ENCODE data around the gene CRYBA4.

CRYBA4 gene

DNA sequence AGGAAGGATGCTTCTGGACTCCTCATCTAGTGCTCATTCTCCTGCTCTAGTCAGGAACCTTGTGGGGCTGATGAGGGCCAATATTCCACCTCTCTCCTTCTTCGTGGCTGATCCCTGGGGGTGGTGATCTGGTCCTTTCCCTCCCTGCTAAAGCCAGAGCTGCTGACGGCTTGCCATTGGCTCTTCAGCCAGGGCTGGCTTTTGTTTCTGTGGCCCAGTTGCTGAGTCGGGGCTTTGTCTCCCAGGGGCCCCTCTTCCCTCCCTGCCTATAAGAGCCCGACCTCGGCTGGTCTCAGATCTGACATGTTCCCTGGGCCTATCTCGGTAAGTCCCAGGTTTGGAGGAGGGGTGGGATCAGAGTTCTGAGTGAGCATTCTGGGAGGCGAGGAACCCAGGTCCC lies at the start of gene CRYBA4:
Gene CRYBA4 (plus strand): TSS at position 301 of the 400 bp plus-strand sequence. CDS start 634 bp downstream, outside the sequence.
- DNase-seq = no peak

DNA sequence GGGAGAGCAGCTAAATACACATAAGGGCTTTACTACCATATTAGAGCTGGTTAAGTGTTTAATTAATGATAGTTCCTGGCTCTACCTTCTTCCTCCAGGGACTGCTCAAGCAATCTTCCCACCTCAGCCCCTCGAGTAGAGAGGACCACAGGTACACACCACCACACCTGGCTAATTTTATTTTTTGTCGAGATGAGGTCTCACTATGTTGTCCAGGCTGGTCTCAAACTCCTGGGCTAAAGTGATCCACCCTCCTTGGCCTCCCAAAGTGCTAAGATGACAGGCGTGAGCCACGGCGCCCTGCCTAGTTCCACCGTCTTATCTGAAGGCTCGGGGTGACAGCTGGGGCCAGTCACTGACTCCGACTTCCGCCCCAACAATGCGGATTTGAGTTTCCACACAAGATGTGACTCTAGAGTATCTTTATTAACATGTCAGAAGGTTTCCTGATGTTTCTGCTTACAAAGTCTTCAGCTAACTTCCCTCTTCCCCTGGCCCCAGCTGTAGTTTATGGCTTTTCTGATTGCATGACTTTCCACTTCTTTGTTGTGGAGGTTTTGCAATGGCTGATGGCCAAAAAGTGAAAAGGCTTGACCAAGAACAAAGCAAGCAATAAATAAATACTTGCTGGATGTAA lies 48.6 kb upstream of the CRYBA4 start:
- DNase-seq = peak; percentile 24

DNA sequence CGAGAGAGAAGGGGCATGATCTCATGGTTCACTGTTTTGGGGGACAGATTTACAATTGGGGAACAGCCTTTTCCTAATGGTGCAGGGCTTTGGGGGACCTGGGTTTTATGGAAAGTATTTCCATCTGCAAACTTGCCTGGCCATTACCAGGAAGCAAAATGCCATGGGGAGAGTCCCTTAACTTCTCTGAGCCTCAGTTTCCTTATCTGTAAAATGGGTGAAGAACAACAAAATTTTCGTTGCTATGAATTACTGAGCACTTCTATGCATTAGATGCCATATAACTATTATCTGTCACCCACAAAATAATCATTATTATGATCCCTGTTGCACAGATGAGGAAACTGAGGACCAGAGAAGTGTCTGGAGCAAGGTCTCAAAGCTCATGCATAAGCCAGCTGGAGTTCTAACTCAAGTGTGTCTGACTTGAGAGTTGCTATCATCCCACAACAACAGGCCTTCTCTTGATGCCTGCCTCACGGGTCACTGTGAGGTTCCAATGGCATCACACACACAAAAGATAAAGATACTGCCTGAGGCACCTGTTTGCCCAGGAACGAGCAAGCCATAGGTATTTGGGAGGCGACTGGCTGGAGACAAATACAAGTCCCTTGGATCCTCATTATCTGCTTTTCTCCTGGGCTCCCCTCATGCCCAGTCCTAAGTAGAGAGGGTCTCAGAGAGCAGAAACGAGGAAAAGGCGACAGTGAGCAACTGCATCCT lies 47.6 kb upstream of the CRYBA4 start:
- no peak for DNase-seq

DNA sequence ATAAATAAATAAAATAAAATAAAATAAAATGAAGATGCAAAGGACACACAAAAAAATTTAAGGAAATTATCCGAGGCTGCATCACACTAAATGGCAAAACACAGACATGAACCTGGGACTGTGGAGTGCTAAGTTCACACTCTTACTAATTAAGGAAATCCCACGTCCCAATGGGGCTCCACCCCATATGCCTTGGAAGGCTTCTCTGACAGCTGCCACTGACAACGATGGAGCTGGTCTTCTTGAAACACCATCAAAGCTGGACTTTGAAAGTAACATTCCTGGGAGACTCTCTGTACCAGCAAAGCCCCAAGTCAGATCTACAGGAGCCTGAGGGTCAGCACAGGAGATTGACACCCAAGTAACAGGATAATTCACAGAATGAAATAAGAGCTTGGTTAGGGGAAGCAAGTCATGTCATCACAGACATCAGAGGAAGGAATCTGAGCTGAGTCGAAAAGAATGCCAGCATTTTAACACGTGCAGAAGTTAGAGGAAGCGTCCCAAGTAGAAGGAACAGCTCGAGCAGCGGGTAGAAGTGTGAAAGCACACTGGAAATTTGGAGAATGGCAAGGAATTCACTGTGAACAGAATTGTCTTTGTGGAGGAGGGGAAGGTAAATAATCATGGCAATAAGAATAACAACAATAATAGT lies 45.6 kb upstream of the CRYBA4 start:
- no peak for DNase-seq

DNA sequence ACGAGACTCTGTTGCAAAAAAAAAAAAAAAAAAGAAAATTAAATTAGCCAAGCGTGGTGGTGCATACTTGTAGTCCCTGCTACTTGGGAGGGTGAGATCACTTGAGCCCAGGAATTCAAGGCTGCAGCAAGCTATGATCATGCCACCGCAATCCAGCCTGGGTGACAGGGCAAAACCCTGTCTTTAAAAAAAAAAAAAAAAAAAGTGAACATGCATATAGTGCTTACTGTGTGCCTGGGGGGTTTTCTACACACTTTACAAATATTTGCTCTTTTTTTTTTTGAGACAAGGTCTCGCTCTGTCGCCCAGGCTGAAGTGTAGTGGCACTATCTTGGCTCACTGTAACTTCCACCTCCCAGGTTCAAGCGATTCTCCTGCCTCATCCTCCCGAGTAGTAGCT lies 44.7 kb upstream of the CRYBA4 start:
- DNase-seq = no peak

DNA sequence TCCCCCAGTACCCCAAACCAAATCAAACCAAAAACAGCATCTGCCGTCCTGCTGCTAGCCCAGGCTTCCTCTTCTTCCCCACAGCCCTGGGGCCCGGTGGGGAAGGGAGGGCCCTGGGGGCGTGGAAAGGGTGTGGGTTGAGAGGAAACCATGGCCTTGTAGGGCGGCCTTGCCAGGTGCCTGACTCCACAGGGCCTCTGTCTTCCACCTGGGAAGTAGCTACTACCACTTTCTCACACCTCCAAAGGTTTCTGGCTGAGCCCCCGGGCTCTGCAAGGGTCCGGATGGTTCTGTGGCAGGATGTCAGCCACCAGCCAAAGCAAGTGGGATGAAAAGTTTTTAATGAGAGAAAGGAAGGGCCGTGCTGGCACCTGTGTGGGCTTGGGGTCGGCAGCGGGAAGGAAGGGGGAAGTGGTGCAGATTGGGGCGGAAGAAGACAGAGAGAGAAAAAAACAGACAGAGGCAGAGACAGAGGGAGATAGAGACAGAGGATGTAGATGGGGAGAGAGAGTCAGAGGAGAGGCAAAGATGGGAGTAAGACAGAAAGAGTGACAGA lies 42.4 kb upstream of the CRYBA4 start:
- DNase-seq = peak; percentile 73

DNA sequence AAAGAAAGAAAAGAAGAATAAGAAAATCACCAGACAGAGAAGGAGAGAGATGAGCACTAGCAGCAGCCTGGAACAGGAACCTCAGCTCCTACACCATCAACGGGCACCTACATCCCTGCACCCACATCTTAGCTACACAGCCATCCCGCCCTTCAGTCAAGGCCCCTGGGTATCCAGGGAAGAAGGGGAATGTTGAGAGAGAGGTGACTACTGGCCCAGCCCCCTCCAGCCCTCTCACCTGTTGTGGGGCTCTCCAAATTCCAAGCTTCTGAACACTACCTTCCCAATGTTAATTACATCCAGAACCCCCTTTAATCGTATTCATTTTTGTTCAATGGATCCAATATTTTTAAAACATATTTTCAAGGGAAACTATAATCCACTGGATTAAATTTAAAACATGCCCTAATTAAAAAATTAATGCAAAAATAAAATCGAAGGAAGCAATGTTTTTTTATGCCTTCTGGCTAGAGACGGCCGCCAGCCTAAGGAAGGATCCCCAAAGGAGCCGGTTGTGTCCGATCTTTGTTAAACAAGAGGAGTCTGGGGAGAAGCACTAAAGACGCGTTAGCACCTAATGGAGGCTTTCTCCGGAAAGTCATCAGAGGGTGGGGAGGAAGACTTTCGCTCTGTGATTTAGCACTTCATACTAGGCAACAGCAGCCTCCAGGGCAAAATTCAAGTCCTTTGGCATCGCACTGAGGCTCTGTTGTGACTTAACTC lies 41.4 kb upstream of the CRYBA4 start:
- DNase-seq = no peak

DNA sequence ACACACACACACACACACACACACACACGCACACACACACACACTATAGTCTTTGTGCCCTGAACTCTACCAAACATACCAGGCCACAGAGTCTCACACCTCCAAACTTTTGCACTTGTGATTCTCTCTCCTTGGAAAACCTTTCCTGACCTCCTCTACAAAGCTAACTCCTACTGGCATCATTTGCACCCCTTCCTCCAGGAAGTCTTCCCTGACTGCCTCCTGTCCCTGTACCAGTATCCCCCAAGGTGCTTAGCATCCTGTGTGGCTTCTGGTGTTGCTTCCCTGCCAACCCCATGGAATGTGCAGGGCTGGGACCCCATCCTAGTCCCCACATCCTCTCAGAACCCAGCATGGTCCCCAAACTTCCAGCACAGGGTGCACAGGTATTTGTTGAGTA lies 40.7 kb upstream of the CRYBA4 start:
- no peak for DNase-seq

DNA sequence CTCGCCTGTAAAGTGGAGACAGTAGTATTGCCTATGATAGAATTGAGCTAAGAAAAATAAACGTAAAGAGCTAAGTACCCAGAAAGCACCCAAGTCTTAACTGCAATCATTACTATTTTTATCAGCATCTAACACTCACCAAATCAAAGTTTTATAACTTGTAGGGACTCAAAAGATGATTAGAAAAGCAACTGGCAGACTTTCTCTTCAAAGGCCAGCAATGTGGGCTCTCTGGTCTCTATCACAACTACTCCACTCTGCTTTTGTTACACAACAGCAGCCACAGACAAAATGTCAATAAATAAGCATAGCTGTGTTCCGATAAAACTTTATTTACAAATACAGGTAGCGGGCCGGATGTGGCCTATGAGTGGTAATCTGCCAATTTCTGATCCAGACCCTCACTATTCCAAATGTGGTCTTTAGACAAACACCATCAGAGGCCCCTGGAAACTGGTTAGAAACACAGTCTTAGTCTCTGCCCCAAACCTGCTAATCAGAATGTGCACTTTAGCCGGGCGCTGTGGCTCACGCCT lies 40.1 kb upstream of the CRYBA4 start:
- no peak for DNase-seq

DNA sequence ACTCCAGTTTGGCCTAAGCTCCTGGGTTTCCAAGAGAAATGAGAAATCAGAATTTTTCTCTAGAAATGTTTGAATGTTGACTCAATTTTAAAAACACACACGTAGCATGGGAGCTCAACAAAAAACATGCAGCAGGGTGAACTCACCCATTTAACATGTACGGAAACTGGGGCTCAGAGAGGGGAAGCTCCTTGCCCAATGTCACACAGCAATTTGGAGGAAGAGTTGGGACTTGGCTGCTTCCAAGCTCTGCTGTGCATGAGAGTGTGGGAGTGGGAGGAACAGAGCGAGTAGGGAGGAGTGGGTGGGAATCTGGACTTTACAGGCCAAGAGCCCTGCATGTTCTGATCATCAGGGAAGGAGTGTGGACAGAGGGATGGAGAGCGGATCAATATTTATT lies 37.8 kb upstream of the CRYBA4 start:
- DNase-seq = no peak

DNA sequence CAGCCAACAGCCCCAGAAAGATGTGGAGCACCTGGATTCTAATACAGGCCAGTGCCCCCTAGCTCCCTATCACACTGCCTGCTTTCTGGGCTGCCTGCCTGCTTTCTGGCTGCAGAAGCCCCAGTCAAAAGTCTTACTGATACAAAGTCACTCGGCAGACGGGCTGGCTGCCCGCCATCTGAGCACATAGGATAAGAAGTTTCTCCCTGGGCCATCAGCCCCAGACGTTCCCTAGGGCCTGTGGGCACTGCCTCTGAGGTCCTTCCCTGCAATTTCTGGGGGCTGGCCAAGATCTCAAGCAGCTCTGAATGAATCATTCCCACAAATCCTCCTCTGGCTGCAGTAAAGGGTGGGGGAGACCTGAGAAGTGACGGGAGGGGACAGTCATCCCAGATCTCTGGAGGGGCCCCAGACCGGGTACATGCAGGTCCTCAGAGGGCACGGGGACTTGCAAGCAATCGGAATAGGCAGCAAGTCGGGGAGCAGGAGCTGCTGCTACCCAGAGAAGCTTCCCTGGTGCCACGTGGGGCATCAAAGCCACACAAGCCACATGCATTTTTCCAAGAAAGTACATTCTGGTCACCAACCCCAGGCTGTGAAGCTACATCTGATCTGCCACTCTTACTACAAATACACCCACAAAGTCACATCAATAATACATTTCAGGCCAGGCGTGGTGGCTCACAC lies 36.5 kb upstream of the CRYBA4 start:
- DNase-seq = no peak

DNA sequence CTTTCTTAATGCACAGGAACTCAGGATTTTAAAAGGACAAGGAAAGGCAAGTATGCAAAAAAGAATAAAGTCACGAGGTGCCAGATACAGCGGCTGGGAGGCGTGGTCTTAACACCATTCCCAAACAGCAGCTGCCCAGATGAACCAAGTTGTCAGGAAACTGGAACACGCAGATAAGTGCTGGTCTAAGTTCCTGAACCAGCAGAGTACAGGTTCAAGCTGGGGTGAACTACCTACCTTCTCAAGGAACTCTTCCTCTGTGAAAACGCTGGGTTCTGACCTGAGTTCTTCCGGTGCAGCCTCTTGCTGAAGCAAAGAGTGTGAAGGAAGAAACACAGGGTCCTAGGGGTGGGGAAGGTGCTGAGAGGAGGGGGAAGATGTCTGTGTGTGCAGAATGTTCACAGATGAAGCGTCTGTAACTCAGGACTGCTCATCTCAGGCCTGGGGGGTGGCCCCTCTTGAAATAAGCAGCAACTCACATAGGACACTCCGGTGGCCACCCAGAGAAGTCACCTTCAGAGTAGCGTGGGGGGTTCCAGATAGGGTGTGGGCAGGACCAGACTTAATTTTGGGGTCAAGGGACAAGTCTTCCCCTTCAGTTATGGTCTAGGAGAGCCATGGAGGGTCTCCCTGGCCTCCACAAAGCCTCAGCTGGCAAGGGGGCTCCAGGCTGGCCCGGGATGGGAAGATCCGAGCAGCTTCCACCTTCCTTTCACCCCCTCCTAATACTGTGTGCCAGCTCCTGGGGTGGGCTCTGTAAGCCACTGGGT lies 35.0 kb upstream of the CRYBA4 start:
- DNase-seq = peak; percentile 21

DNA sequence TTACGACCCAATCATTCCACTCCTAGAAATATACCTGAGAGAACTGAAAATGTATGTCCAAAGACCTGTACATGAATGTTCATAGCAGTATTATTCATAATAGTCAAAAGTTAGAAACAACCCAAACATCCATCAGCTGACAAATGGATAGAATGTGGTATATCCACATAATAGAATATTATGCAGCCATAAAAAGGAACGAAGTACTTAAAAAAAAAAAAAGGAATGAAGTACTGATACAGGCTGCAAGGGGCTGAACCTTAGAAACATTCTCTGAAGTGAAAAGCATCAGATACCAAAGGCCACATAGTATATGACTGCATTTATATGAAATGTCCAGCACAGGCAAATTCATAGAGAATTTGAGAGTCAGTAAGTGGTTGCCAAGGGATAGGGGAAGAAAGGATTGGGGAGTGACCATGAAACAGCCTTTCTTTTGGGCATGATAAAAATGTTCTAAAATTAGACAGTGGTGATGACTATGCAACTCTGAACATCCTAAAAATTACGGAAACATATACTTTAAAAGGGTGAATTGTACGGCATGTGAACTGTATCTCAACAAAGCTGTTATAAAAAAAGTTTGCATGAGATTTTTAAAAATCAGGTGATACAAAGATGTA lies 33.7 kb upstream of the CRYBA4 start:
- no peak for DNase-seq

DNA sequence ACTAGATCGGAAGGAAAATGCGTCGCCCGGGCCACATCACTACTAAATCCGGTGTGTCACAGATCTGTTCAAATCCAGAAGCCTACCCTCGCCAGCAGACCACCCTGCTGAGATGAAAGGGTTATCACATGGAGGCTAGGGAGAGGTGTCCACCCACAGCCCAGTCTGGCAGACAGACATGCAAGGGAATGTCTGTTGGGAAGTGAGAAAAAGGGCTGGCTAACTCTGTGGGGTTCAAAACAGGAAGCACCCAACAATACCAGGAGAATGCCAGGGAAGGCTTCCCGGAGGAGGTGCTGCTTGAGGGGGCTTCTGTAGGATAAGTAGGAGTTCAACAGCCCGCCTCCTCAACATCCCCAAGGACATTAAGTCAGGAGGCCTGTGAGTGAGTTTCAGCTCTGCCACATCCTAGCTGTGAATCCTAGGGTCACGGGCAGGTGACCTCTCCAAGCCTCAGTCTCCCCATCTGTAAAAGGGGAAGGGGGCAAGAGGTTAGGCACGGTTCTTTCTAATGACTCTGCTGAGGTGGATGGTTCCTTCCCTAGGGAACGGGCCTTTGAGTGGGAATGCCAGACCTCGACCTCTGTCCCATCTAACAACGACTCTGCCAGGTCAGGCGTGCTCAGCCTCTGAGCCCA lies 32.9 kb upstream of the CRYBA4 start:
- no peak for DNase-seq

DNA sequence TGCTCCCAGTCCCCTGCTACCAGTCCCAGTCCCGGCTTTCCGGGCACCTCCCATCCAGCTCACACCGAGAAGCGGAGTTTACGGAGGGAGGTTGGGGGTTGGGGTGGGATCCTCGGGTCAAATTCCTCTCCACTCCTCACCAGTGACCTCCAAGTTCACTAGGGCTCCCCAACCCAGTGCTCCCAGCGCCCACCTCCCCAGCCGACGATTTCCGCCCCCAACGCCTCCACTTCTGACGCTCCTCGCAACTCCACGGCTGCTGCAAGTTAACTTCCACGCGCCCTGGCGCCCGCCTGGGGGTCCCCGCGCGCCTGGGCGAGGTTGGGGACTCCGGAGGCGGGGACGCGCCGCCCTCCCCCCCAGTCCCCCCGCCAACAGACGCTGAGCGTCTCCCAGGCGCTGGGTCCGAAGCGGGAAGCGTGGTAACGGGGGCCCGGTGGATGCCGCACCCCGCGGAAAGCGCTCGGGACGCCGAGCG lies 32.4 kb upstream of the CRYBA4 start:
- peak; percentile 46 for DNase-seq

DNA sequence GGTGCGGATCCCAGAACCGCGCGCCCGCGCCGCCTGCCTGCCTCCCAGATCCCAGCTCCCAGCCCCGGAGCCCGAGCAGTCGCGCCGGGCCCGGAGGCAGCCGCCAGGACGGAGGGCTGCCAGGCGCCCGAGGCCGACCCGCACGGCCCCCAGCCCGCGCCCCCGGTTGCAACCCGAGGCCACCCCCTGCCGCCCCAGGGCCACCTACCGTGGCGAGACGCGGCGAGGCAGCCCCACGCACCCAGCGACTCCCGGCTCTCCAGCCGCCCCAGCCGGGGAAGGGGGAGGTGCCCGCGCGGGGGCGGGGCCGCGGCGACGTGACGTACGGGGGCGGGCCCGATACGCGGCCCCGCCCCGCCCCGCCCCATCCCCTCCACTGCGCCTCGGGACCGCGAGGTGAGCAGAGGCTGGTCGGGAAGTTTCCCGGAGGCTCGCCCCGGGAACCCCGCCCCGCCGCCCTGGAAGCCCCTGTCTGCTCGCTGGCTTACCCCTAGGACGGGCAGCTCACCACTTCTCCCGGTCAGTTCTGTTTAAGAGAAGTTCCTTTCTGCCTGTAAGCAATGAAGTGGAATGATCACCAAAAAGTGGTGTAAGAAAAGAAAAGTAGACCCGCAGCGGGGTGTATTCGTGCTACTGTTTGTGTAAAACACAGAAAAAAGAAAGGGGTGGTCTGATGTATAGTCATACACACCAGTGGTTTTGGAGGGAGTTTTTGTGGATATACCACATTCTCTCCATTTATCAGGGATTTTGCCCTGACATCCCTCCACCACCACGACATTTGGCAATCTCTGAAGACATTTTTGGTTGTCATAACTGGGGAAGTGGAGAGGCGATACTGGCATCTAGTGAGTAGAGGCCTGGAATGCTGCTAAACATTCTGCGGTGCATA lies 31.7 kb upstream of the CRYBA4 start, which contains the start of gene TPST2:
Gene TPST2 (minus strand): TSS at position 288 of the 892 bp plus-strand sequence. CDS start 48,502 bp downstream, outside the sequence.
- peak; percentile 79 for DNase-seq

DNA sequence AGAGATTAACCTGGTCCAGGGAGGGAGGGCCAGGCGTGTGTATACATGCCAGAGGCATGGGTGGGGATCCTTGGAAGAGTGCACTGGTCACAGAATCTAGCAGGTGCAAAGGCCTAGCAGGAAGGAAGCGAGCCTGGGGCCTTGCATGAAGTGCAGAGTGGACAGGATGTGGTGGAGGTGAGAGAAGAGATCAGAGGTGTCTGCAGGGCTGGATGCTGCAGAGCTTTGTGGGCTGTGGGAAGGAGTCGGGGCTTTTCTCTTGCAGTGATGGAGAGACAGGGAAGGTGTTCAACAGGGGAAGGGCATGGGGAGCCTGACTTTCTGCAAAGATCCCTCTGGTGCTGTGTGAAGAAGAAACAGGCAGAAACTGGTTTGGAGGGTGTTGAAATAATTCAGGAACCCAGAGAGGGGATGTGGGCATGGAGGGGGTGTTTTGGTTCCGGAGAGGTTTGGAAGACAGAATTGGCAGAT lies 29.3 kb upstream of the CRYBA4 start:
- peak; percentile 57 for DNase-seq

DNA sequence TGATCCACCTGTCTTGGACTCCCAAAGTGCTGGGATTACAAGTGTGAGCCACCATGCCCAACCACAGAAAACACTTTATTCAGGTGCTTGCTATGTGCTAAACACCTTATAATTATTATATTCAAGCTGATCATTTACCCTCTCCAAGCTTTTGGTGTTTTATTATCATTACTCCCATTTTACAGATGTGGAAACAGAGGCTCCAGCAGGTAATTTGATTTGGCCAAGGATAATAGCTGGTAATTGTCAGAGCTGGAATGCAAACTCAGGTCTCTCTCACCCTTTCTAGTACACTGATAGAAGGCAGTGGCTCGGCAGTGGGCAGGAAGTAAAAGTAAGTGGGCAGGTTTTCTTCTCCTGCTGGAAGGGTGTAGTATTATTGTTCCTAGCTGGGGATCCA lies 28.0 kb upstream of the CRYBA4 start:
- no peak for DNase-seq

DNA sequence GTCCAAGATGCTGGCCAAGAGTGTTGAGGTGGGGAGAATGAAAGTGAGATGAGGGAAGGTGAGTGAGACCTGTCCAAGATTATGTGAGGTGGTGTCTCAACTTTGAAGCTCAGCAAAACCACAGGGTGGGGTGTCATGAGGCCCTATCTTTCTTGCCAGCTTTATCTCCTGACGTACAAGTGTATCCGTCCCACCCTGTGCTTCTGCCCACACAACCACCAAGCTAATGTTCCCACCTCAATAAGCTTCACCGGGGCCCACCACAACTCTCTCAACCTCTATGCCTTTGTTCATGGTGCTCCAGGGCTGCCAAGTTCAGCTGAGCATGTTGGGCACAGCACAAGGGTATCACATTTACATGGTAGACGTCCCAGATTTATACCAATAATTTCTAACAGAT lies 24.7 kb upstream of the CRYBA4 start:
- DNase-seq = no peak
